ENCODE measurements around the gene MBD5.

DNA sequence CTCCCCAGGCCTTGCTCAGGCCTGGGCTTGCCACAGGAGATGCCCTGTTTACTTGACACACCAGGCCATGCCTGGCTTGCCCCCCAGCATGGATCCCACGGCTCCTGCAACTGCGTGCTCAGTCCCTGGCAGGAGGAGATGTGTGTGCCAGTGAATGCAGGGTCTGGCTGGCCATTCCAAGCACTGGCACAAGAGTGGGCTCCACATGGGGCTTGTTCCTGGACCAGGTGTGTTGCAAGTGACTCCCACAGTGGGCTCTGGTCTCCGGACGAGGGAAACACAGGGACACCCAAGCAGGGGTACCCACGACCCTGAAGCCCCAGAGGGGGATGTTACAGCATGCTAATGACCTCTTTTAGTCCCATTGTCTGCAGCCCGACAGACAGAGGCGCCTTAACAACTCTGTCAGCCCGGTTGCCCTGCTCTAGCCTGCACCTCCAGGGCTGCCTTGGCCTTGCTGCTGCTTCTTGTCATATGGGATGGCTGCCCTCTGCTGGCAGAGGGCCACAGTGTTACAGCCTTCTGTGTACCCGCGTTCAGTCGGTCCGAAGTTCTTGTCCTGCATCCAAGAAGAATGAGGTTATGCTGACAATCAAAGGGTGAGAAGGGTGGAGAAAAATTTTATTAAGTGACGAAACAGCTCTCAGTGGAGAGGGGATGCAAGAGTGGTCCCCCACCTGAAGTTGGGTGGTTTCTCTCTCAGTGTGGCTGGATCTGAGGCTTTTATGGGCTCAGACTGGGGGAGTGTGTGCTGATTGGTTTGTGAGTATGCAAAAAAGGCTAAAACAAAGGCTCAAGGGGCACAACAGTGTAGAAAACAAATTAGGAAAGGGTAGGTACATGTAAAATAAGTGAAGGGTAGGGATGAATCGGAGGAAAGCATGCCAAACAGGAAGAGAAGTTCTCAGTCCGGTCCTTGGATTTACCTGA, 180.4 kb downstream of the MBD5 start:
- TF ChIP-seq, protein P1, sequence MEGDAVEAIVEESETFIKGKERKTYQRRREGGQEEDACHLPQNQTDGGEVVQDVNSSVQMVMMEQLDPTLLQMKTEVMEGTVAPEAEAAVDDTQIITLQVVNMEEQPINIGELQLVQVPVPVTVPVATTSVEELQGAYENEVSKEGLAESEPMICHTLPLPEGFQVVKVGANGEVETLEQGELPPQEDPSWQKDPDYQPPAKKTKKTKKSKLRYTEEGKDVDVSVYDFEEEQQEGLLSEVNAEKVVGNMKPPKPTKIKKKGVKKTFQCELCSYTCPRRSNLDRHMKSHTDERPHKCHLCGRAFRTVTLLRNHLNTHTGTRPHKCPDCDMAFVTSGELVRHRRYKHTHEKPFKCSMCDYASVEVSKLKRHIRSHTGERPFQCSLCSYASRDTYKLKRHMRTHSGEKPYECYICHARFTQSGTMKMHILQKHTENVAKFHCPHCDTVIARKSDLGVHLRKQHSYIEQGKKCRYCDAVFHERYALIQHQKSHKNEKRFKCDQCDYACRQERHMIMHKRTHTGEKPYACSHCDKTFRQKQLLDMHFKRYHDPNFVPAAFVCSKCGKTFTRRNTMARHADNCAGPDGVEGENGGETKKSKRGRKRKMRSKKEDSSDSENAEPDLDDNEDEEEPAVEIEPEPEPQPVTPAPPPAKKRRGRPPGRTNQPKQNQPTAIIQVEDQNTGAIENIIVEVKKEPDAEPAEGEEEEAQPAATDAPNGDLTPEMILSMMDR (conservative IDR thresholded peaks at IDR 0.05 in 1 of 2, IDR thresholded peaks at IDR 0.05 in 1 of 2; ENCODE audit: extremely low read depth in 1 of 2, insufficient read depth in 1 of 2, low read depth in 1 of 2, low read length in 2 of 2) = peak; percentile 48 to 64
- no peak for TF ChIP-seq EZH2 (IDR thresholded peaks at IDR 0.05; ENCODE audit: borderline replicate concordance, low read length)

All from mammary epithelial cell (primary cell).